LNCAP (cell line): Measurements from ENCODE around the gene HDAC1.

ENCODE experiments used
- CTCF ChIP-seq: fragments of 450-650 bp; IDR thresholded peaks from 2 replicates; pipeline ENCODE4 v1.5.1; 2017; ENCODE audit warnings: mild to moderate bottlenecking

The HDAC1 gene

GRCh38 chr1:32330558-32331151, 38.8 kb downstream of the HDAC1 start:
- no peak for TF ChIP-seq CTCF

GRCh38 chr1:32331549-32331948, 39.7 kb downstream of the HDAC1 start:
- no peak for TF ChIP-seq CTCF

GRCh38 chr1:32332290-32333079, 40.6 kb downstream of the HDAC1 start:
- TF ChIP-seq CTCF: no peak

- no peak for TF ChIP-seq CTCF
These were observed 41.5 kb downstream of the HDAC1 start for GRCh38 chr1:32333251-32333963.

GRCh38 chr1:32334274-32334861, 42.5 kb downstream of the HDAC1 start:
- TF ChIP-seq CTCF: no peak

GRCh38 chr1:32334864-32335534, 43.1 kb downstream of the HDAC1 start:
- peak; percentile 72 for TF ChIP-seq CTCF

- no peak for TF ChIP-seq CTCF
These were observed 43.6 kb downstream of the HDAC1 start for GRCh38 chr1:32335535-32335789.
